Measurements from ENCODE around the gene PEX13. TPM values are rescaled to one million over a fixed set of nuclear protein-coding genes. Genes with fewer than 3 reads are reported as not detected.
"Not testable (repeated sequence)": the region's sequence is repeated elsewhere in the genome, so short reads cannot be mapped to it uniquely, and the experiment has no call there.

PEX13 gene
- total and polyA plus RNA-seq, 5 donors: 12.4 to 23.8 (median 20.8) TPM

- DNase-seq (no peak), ATAC-seq (no peak)
- Histone ChIP-seq H3K27me3 (ENCODE audit: control insufficient read depth, insufficient read depth) (no peaks in the 10 kb centered on the region), H3K4me3 (ENCODE audit: low read length) (no peak overlapping the region), H3K4me1 (ENCODE audit: control insufficient read depth, insufficient read depth, low read length) (no peaks in the 10 kb centered on the region), H3K9me3 (ENCODE audit: control insufficient read depth, low read length) (no peaks in the 10 kb centered on the region), H3K27ac (ENCODE audit: low read length) (no peak overlapping the region)
- intact Hi-C loops (cut with DNase I): no loop called here
- WGBS: 99% methylated on average over 3 of the region's 3 CpGs
These were observed 12.0 kb downstream of the PEX13 start for GRCh38 chr2:61029533-61029932.

- DNase-seq; H3K9me3 ChIP-seq (ENCODE audit: control insufficient read depth, low read length); H3K27me3 ChIP-seq (ENCODE audit: control insufficient read depth, insufficient read depth); H3K4me3 ChIP-seq (ENCODE audit: low read length); H3K4me1 ChIP-seq (ENCODE audit: control insufficient read depth, insufficient read depth, low read length); ATAC-seq; H3K27ac ChIP-seq (ENCODE audit: low read length); intact Hi-C loops (cut with DNase I): not testable (repeated sequence)
- 97% methylated on average over 9 of the region's 9 CpGs for WGBS
These were observed 17.1 kb downstream of the PEX13 start for GRCh38 chr2:61034592-61034991.

GRCh38 chr2:61036643-61037042, 19.1 kb downstream of the PEX13 start:
- 97% methylated on average over 2 of the region's 2 CpGs for WGBS
- H3K4me1 ChIP-seq (ENCODE audit: control insufficient read depth, insufficient read depth, low read length); H3K4me3 ChIP-seq (ENCODE audit: low read length); intact Hi-C loops (cut with DNase I); H3K27ac ChIP-seq (ENCODE audit: low read length); H3K27me3 ChIP-seq (ENCODE audit: control insufficient read depth, insufficient read depth); ATAC-seq; H3K9me3 ChIP-seq (ENCODE audit: control insufficient read depth, low read length); DNase-seq: not testable (repeated sequence)

GRCh38 chr2:61042807-61043206, 25.3 kb downstream of the PEX13 start:
- no peak overlapping the region for H3K27ac ChIP-seq (ENCODE audit: low read length)
- peak in 1 of 2 donors; percentile 36 for ATAC-seq
- DNase-seq: no peak
- no peaks in the 10 kb centered on the region for H3K27me3 ChIP-seq (ENCODE audit: control insufficient read depth, insufficient read depth)
- WGBS: 72% methylated on average over 3 of the region's 3 CpGs
- intact Hi-C loops (cut with DNase I): no loop called here
- H3K4me3 ChIP-seq (ENCODE audit: low read length): no peak overlapping the region
- H3K9me3 ChIP-seq (ENCODE audit: control insufficient read depth, low read length): no peaks in the 10 kb centered on the region
- H3K4me1 ChIP-seq (ENCODE audit: control insufficient read depth, insufficient read depth, low read length): no peaks in the 10 kb centered on the region

GRCh38 chr2:61044636-61045035, 27.1 kb downstream of the PEX13 start:
- Histone ChIP-seq H3K27me3 (ENCODE audit: control insufficient read depth, insufficient read depth) (no peaks in the 10 kb centered on the region), H3K4me3 (ENCODE audit: low read length) (no peak overlapping the region), H3K27ac (ENCODE audit: low read length) (no peak overlapping the region), H3K4me1 (ENCODE audit: control insufficient read depth, insufficient read depth, low read length) (no peaks in the 10 kb centered on the region), H3K9me3 (ENCODE audit: control insufficient read depth, low read length) (no peaks in the 10 kb centered on the region)
- intact Hi-C loops (cut with DNase I): no loop called here
- DNase-seq (no peak), ATAC-seq (peak; percentile 83 to 85)
- 64% methylated on average over 4 of the region's 4 CpGs for WGBS

- intact Hi-C loops (cut with DNase I): no loop called here
- WGBS: 55% methylated on average over 2 of the region's 2 CpGs
- H3K4me1 ChIP-seq (ENCODE audit: control insufficient read depth, insufficient read depth, low read length): no peaks in the 10 kb centered on the region
These were observed 27.7 kb downstream of the PEX13 start for GRCh38 chr2:61045226-61045625.

GRCh38 chr2:61045999-61046398, 28.5 kb downstream of the PEX13 start:
- no peak overlapping the region for H3K27ac ChIP-seq (ENCODE audit: low read length)
- 34% methylated on average over 4 of the region's 4 CpGs for WGBS

More at GRCh38 chr2:61045226-61045625, 27.7 kb downstream of the PEX13 start:
- Histone ChIP-seq H3K9me3 (ENCODE audit: control insufficient read depth, low read length) (no peaks in the 10 kb centered on the region), H3K27me3 (ENCODE audit: control insufficient read depth, insufficient read depth) (no peaks in the 10 kb centered on the region), H3K27ac (ENCODE audit: low read length) (no peak overlapping the region), H3K4me3 (ENCODE audit: low read length) (no peak overlapping the region)
- no peak for ATAC-seq
- DNase-seq: no peak

GRCh38 chr2:61055557-61055956, 38.0 kb downstream of the PEX13 start:
- Histone ChIP-seq H3K27ac (ENCODE audit: low read length) (no peak overlapping the region), H3K9me3 (ENCODE audit: control insufficient read depth, low read length) (no peaks in the 10 kb centered on the region), H3K4me1 (ENCODE audit: control insufficient read depth, insufficient read depth, low read length) (no peaks in the 10 kb centered on the region), H3K4me3 (ENCODE audit: low read length) (no peak overlapping the region), H3K27me3 (ENCODE audit: control insufficient read depth, insufficient read depth) (no peaks in the 10 kb centered on the region)
- WGBS: 42% methylated on average over 2 of the region's 2 CpGs
- intact Hi-C loops (cut with DNase I): no loop called here
- no peak for ATAC-seq
- DNase-seq: no peak

More at GRCh38 chr2:61045999-61046398, 28.5 kb downstream of the PEX13 start:
- intact Hi-C loops (cut with DNase I): no loop called here
- no peaks in the 10 kb centered on the region for H3K9me3 ChIP-seq (ENCODE audit: control insufficient read depth, low read length)
- H3K4me3 ChIP-seq (ENCODE audit: low read length): no peak overlapping the region
- H3K27me3 ChIP-seq (ENCODE audit: control insufficient read depth, insufficient read depth): no peaks in the 10 kb centered on the region
- no peak for DNase-seq
- ATAC-seq: peak in 1 of 2 donors; percentile 18
- no peaks in the 10 kb centered on the region for H3K4me1 ChIP-seq (ENCODE audit: control insufficient read depth, insufficient read depth, low read length)

- H3K4me1 ChIP-seq (ENCODE audit: control insufficient read depth, insufficient read depth, low read length): no peaks in the 10 kb centered on the region
- intact Hi-C loops (cut with DNase I): no loop called here
- H3K4me3 ChIP-seq (ENCODE audit: low read length): no peak overlapping the region
- no peak for DNase-seq
- ATAC-seq: no peak
- no peak overlapping the region for H3K27ac ChIP-seq (ENCODE audit: low read length)
- H3K9me3 ChIP-seq (ENCODE audit: control insufficient read depth, low read length): no peaks in the 10 kb centered on the region
- H3K27me3 ChIP-seq (ENCODE audit: control insufficient read depth, insufficient read depth): no peaks in the 10 kb centered on the region
These were observed 40.0 kb downstream of the PEX13 start for GRCh38 chr2:61057562-61057961.

- ATAC-seq (no peak), DNase-seq (no peak)
- no peaks in the 10 kb centered on the region for H3K9me3 ChIP-seq (ENCODE audit: control insufficient read depth, low read length)
- no peaks in the 10 kb centered on the region for H3K4me1 ChIP-seq (ENCODE audit: control insufficient read depth, insufficient read depth, low read length)
- H3K27ac ChIP-seq (ENCODE audit: low read length): no peak overlapping the region
- intact Hi-C loops (cut with DNase I): no loop called here
- H3K4me3 ChIP-seq (ENCODE audit: low read length): no peak overlapping the region
- H3K27me3 ChIP-seq (ENCODE audit: control insufficient read depth, insufficient read depth): no peaks in the 10 kb centered on the region
These were observed 41.9 kb downstream of the PEX13 start for GRCh38 chr2:61059382-61059781.

- under 1% methylated on average over 112 of the region's 112 CpGs for WGBS
These were observed 48.5 kb downstream of the PEX13 start, which contains the start of gene SANBR for GRCh38 chr2:61065714-61066709. Gene SANBR, plus strand, starts transcription at chr2:61065871. Its CDS starts 4,480 bp downstream, at chr2:61070351.

More at GRCh38 chr2:61065714-61066709, 48.5 kb downstream of the PEX13 start, which contains the start of gene SANBR:
- H3K27ac ChIP-seq (ENCODE audit: low read length): peak within 1 kb of the TSS; percentile 56
- no peaks in the 10 kb centered on the region for H3K4me1 ChIP-seq (ENCODE audit: control insufficient read depth, insufficient read depth, low read length)
- peak; percentile 90 to 95 (median 95) for DNase-seq
- H3K9me3 ChIP-seq (ENCODE audit: control insufficient read depth, low read length): no peaks in the 10 kb centered on the region
- H3K27me3 ChIP-seq (ENCODE audit: control insufficient read depth, insufficient read depth): no peaks in the 10 kb centered on the region
- peak within 1 kb of the TSS; percentile 70 for H3K4me3 ChIP-seq (ENCODE audit: low read length)
- intact Hi-C loops (cut with DNase I): no loop called here
- peak; percentile 99 for ATAC-seq
